ENCODE data around the gene SLC2A6.

The SLC2A6 gene

GRCh38 chr9:133463864-133464615, 14.9 kb downstream of the SLC2A6 start:
- no peak overlapping the region for H3K4me3 ChIP-seq (ENCODE audit: low read depth, low read length)

GRCh38 chr9:133463234-133463863, 15.6 kb downstream of the SLC2A6 start:
- DNase-seq (ENCODE audit: low read depth) = no peak
- H3K4me3 ChIP-seq (ENCODE audit: low read depth, low read length) = no peak overlapping the region
- TF ChIP-seq, protein P1, sequence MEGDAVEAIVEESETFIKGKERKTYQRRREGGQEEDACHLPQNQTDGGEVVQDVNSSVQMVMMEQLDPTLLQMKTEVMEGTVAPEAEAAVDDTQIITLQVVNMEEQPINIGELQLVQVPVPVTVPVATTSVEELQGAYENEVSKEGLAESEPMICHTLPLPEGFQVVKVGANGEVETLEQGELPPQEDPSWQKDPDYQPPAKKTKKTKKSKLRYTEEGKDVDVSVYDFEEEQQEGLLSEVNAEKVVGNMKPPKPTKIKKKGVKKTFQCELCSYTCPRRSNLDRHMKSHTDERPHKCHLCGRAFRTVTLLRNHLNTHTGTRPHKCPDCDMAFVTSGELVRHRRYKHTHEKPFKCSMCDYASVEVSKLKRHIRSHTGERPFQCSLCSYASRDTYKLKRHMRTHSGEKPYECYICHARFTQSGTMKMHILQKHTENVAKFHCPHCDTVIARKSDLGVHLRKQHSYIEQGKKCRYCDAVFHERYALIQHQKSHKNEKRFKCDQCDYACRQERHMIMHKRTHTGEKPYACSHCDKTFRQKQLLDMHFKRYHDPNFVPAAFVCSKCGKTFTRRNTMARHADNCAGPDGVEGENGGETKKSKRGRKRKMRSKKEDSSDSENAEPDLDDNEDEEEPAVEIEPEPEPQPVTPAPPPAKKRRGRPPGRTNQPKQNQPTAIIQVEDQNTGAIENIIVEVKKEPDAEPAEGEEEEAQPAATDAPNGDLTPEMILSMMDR (IDR thresholded peaks at IDR 0.05; ENCODE audit: insufficient read depth, low read depth, low read length, missing control alignments) = no peak

More at GRCh38 chr9:133463864-133464615, 14.9 kb downstream of the SLC2A6 start:
- TF ChIP-seq, protein P1 (IDR thresholded peaks at IDR 0.05; ENCODE audit: insufficient read depth, low read depth, low read length, missing control alignments) = no peak
- DNase-seq (ENCODE audit: low read depth) = no peak

- no peak for DNase-seq (ENCODE audit: low read depth)
- H3K4me3 ChIP-seq (ENCODE audit: low read depth, low read length) = no peak overlapping the region
- TF ChIP-seq, protein P1 (IDR thresholded peaks at IDR 0.05; ENCODE audit: insufficient read depth, low read depth, low read length, missing control alignments) = peak; percentile 0
These were observed 16.9 kb downstream of the SLC2A6 start for GRCh38 chr9:133461975-133462374.

GRCh38 chr9:133460405-133461175, 18.3 kb downstream of the SLC2A6 start:
- peak overlapping the region; percentile 76 for H3K4me3 ChIP-seq (ENCODE audit: low read depth, low read length)
- TF ChIP-seq, protein P1 (IDR thresholded peaks at IDR 0.05; ENCODE audit: insufficient read depth, low read depth, low read length, missing control alignments) = no peak
- peak; percentile 72 for DNase-seq (ENCODE audit: low read depth)

- H3K4me3 ChIP-seq (ENCODE audit: low read depth, low read length) = peak within 1 kb of the TSS; percentile 76
- TF ChIP-seq, protein P1 (IDR thresholded peaks at IDR 0.05; ENCODE audit: insufficient read depth, low read depth, low read length, missing control alignments) = no peak
- peak; percentile 95 for DNase-seq (ENCODE audit: low read depth)
These were observed 19.2 kb downstream of the SLC2A6 start, which contains the start of gene CACFD1 for GRCh38 chr9:133459476-133460404. CACFD1 (plus strand) TSS chr9:133459978; CDS start chr9:133460067, 89 bp downstream.
